Measurements from ENCODE around the gene ANKRD55. TPM values are rescaled to one million over a fixed set of nuclear protein-coding genes. Genes with fewer than 3 reads are reported as not detected.

Gene ANKRD55
- polyA plus RNA-seq, 1 of the 3 experiments (the other 2 are of a cell fraction): not detected

- ChIA-PET POLR2A (no interaction called here), CTCF (no interaction called here)
- Histone ChIP-seq H3K4me1 (ENCODE audit: control insufficient read depth in 1 of 2, insufficient read depth in 2 of 2, low read depth in 1 of 2, low read length in 1 of 2) (peaks cover 0 to 5% of the 10 kb centered on the region in 2 experiments; a peak in 1 of 4 replicates), H3K36me3 (replicated peaks in 1 of 2; ENCODE audit: control insufficient read depth in 1 of 2, insufficient read depth in 2 of 2, low read length in 1 of 2) (no peaks in the 10 kb centered on the region), H3K4me3 (ENCODE audit: low read depth in 2 of 2, low read length in 1 of 2) (no peak overlapping the region), H3F3A (replicated peaks; ENCODE audit: insufficient read depth) (no peaks in the 10 kb centered on the region), H3K9me3 (no peaks in the 10 kb centered on the region), H3K9me2 (no peaks in the 10 kb centered on the region), H4K20me1 (ENCODE audit: insufficient read depth) (no peaks in the 10 kb centered on the region), H3K9ac (no peak overlapping the region), H3K27ac (ENCODE audit: low read depth in 2 of 2, low read length in 1 of 2) (no peak overlapping the region), H2AFZ (ENCODE audit: low read depth) (no peak overlapping the region), H3K4me2 (no peak overlapping the region), H3K79me2 (ENCODE audit: insufficient read depth) (no peaks in the 10 kb centered on the region), H3K27me3 (ENCODE audit: insufficient read depth) (0 out of 2 replicates have a peak, but pooled peaks cover 5% of the 10 kb centered on the region)
- TF ChIP-seq SMC3 (IDR thresholded peaks at IDR 0.05; ENCODE audit: low read depth, low read length) (no peak), IRF3 (IDR thresholded peaks at IDR 0.05; ENCODE audit: low read depth, low read length) (no peak), REST (IDR thresholded peaks at IDR 0.05; ENCODE audit: low read depth, low read length) (no peak), YY1 (IDR thresholded peaks at IDR 0.05; ENCODE audit: low read depth) (no peak), RAD21 (IDR thresholded peaks at IDR 0.05; ENCODE audit: low read length) (no peak), PBX3 (IDR thresholded peaks at IDR 0.05) (no peak), CTCF (IDR thresholded peaks at IDR 0.05) (no peak), EZH2phosphoT487 (IDR thresholded peaks at IDR 0.05; ENCODE audit: borderline replicate concordance, low read depth) (no peak), MXI1 (IDR thresholded peaks at IDR 0.05; ENCODE audit: low read depth, low read length) (no peak), RCOR1 (IDR thresholded peaks at IDR 0.05; ENCODE audit: low read length) (no peak), NRF1 (IDR thresholded peaks at IDR 0.05; ENCODE audit: low read depth, low read length) (no peak), RXRA (IDR thresholded peaks at IDR 0.05; ENCODE audit: borderline replicate concordance, low read depth) (no peak)
- TF ChIP-seq, protein P1, sequence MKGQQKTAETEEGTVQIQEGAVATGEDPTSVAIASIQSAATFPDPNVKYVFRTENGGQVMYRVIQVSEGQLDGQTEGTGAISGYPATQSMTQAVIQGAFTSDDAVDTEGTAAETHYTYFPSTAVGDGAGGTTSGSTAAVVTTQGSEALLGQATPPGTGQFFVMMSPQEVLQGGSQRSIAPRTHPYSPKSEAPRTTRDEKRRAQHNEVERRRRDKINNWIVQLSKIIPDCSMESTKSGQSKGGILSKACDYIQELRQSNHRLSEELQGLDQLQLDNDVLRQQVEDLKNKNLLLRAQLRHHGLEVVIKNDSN (IDR thresholded peaks at IDR 0.05; ENCODE audit: borderline replicate concordance, low read depth): no peak
- TF ChIP-seq, protein P2, sequence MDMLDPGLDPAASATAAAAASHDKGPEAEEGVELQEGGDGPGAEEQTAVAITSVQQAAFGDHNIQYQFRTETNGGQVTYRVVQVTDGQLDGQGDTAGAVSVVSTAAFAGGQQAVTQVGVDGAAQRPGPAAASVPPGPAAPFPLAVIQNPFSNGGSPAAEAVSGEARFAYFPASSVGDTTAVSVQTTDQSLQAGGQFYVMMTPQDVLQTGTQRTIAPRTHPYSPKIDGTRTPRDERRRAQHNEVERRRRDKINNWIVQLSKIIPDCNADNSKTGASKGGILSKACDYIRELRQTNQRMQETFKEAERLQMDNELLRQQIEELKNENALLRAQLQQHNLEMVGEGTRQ (IDR thresholded peaks at IDR 0.05; ENCODE audit: borderline replicate concordance, low read depth, low read length): no peak
- WGBS (ENCODE audit: low lambda C conversion rate): 77% methylated on average over 1 of the region's 1 CpG
- no peak for DNase-seq
Observed at GRCh38 chr5:56232538-56232937, 592 bp downstream of the ANKRD55 start.
